Measurements from ENCODE around the gene CPLX1.
"Not testable (repeated sequence)": the region's sequence is repeated elsewhere in the genome, so short reads cannot be mapped to it uniquely, and the experiment has no call there.

The CPLX1 gene

DNA sequence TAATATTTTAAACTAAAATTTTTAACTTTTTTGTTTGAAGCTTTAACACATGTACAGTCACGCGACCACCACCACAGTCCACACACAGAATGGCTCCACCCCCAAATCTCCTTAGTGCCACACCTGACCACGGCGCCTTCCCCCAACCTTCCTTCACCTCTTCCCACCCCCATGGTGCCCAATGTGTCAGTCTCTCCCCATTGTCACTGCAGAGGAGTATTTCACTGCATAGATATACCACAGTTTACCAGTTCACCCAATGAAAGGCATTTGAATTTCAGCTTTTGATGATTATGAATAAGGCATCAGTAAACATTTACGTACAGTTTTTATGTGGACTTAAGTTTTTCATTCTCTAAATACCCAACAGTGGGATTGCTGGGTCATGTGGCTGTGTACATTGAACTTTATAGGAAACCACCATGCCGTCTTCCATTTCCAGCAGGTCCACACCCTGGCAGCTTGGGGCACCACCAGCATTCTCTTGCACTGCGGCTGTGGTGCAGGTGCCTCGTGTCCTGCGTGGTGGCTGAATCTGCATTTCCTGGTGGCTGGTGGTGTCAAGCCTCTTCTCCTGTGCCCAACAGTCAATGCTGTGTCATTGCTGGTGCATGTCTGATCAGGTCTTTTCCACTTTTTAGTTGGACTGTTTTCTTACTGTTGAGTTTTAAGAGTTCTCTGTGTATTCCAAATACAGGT is 49.0 kb downstream of the CPLX1 start:
- DNase-seq (ENCODE audit: low spot score): no peak

DNA sequence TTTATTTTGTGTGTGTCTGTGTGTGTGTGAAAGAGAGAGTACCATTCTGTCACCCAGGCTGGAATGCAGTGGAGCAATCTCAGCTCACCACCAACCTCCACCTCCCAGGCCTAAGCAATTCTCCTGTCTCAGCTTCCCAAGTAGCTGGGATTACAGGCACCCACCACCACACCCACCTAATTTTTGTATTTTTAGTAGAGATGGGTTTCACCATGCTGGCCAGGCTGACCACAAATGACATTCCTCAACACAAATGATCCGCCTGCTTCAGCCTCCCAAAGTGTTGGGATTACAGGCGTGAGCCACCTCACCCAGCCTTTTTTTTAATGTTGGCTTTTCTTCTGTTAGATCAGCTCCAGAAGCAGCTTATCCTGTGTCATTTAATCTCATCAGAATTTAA is 50.4 kb downstream of the CPLX1 start:
- DNase-seq (ENCODE audit: low spot score): not testable (repeated sequence)

DNA sequence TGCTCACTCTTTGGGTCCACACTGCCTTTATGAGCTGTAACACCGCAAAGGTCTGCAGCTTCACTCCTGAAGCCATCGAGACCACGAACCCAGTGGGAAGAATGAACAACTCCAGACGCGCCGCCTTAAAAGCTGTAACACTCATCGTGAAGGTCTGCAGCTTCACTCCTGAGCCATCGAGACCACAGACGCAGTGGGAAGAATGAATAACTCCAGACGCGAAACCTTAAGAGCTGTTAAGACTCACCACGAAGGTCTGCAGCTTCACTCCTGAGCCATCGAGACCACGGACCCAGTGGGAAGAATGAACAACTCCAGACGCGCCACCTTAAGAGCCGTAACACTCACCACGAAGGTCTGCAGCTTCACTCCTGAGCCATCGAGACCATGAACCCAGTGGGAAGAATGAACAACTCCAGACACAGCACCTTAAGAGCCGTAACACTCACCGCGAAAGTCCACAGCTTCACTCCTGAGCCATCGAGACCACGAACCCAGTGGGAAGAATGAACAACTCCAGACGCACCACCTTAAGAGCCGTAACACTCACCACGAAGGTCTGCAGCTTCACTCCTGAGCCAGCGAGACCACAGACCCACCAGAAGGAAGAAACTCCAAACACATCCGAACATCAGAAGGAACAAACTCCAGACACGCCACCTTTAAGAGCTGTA is 51.4 kb downstream of the CPLX1 start:
- DNase-seq (ENCODE audit: low spot score): not testable (repeated sequence)

DNA sequence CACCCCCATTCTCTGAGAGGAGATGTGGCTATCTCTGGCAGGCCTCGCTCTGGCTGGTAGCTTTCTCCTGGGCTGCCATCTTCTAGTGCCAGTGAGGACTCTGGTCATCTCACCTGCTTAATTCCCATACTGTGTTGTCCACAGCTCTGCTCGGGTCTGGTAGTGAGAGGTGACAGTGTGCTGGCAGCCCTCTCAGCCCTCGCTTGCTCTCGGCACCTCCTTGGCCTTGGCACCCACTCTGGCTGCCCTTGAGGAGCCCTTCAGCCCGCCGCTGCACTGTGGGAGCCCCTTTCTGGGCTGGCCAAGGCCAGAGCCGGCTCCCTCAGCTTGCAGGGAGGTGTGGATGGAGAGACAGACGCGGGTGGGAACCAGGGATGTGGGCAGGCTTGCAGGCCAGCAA is 52.7 kb downstream of the CPLX1 start:
- DNase-seq (ENCODE audit: low spot score): no peak

DNA sequence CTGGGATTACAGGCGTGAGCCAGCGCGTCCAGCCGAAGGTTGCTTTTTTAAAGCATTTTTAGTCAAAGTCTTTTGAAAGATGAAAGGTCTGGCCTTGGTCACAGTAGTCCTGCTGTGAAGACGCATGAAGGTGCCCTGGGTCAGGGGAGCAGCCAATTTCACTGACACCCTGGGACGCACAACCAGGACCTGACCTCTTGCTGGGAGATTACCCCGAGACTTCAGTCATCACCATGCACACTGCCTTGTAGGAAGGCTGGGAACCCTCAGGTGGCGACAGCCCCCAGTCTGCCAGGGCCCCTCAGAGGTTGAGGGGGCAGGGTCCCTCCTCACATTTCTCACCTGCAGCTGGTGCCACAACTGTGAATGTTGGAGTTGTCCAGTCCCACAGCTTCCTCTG is 53.2 kb downstream of the CPLX1 start:
- DNase-seq (ENCODE audit: low spot score): no peak

DNA sequence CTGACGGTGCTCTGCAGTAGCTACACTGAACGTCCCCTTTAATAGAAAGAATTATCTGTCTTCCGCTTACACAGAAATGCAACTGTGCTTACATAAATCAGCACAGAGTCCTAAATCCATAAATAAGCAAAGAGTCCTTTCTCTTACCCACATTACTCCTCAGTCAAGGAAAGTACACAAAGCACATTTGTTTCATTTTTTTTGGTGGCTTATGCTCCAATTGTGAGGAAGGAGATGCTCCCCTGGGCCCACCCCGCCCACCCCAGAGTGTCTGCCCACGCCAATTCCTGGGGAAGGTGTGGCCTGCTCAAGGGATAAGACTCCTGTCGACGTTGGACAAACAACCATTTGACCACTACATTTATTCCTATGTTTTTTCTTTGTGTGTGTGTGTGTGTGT is 53.8 kb downstream of the CPLX1 start:
- no peak for DNase-seq (ENCODE audit: low spot score)

DNA sequence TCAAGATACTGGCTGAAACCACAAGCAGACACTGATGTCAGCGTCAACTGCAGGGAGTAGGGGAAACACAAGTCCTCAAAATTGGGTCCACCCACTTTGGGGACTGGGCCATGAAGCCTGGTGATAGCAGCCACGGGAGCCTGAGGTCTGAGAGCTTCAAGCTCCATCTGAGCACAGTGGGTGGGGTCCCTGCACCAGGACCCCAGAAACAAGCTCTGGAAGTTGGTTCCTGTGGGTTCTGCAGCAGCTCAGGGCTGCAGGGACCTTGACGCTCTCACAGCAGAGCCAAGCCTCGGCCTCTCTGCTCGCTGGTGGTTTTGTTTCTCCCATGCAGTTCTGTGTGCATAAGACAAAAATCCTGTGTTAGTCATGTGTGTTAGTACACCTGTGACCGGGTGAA is 54.5 kb downstream of the CPLX1 start:
- DNase-seq (ENCODE audit: low spot score): no peak

DNA sequence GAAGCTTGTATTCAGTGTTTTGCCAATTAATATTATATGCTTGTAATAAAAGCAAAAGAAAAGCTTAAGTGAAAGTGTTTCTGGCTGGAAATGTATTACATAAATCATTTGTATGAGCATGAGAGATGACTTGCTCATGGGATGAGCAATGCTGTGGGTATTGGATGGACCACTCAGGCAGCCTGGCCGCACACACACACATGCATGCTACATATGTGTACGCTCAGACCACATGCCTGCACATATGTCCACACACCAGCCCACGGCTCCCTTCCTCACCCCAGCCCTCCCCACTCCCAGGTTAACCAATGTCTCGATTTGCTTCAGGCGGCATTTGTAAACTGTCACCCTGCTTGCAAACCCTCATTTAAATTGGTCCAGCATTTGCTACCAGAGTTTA is 55.9 kb downstream of the CPLX1 start:
- no peak for DNase-seq (ENCODE audit: low spot score)

DNA sequence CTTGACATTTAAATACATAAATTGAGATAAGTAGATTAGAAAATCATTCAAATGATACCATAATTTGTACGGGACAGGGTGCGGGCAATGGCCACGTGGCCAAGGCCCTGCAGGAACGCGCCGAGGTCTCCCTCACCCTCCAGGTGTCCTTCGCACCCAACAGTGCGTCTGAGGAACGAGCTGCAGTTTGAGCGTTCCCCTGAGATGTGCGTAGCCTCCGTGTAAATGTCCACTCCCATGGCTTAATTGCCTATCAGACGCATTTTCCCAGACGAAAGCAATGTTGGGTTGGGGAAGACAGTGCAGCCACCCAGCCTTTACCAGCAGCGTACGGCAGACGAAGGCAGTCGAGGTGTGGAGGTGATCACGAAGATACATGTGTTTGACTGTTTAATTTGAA is 56.4 kb downstream of the CPLX1 start:
- no peak for DNase-seq (ENCODE audit: low spot score)

DNA sequence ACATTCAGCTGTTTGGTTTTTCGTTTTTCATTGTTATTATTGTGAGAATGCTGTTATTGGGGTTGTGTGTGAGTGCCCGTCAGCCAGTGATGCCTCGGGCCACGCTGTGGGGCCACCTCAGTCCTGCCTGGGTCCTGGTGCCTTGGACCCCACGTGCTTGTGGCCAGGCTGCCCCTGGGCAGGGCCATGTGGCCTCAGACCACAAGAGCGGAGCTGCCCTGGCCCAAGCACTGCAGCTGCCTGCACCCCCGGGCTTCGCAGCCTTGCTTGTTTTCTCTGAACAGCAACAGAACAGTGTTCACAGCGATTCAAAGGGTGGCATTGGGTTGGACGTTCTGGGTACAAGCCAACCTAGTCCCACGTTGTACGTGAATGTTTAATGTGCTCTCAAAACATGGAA is 56.9 kb downstream of the CPLX1 start:
- no peak for DNase-seq (ENCODE audit: low spot score)

DNA sequence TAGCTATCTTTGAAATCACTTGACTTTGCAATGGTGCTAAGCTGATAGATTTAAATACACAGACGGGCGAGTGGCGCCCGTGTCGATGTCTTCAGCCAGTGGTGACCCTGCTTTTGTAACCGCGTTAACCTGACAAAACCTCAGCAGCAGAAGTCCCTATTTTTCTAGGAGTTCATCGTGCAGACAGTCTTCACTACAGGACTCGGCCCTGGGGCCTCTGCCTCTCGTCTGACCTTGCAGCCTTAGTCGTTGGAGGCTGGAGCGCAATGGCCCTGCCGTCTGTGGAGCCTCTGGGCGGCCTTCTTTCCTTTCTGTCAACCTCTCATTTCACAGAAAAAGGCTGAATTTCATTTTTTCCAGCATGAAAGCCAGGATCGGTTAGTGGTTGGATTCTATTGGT is 57.9 kb downstream of the CPLX1 start:
- DNase-seq (ENCODE audit: low spot score): no peak

DNA sequence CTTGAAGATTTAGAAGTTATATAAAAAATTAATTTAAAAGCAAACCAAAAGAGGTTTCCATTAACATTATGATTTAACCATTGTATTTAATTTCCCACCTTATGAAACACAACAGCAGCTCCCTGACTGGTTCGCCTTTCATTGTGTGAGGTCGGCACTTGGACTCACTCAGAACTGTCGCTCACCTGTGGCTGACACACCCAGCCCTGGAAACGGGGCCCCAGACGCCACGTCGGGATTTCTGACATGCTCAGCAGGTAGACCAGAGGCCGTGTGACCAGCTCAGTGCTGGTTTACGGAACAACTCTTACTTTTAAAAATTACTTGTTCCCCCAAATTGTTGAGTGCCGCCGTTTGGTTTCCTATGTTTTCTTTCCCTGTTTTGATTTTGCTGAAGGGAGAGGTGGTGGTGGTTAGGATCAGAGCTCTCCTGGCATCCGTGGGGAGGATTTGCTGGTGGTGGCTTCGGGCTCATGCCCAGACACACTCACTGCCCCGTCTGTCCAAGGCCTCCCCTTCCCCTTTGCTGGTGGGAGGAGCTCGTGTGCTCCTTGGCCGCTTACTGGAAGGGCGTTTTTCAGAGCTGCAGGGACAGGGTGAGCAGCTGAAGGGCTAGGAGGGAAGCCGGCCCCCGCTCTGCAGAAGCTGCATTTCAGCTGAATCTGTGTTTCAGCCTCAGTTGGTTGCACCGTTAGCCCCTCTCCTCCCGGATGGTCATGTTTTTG is 59.2 kb downstream of the CPLX1 start:
- DNase-seq (ENCODE audit: low spot score): no peak

DNA sequence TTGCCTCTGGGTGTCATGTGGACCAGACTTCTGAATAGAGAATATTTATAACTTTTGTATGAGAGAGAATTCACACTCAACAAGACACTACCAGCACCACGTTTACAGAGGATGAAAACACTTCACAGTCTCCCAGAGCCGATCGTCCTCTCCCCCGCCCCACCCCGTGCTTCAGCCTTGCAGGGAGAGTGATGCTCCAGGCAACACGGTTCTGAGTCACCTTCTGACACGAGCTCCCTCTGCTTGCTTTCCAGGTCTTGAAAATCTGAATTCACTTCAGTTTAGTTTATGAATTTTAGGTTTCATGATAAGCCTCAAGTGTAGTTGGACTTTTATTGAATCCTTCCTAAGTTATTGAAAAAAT is 59.8 kb downstream of the CPLX1 start:
- DNase-seq (ENCODE audit: low spot score): no peak

DNA sequence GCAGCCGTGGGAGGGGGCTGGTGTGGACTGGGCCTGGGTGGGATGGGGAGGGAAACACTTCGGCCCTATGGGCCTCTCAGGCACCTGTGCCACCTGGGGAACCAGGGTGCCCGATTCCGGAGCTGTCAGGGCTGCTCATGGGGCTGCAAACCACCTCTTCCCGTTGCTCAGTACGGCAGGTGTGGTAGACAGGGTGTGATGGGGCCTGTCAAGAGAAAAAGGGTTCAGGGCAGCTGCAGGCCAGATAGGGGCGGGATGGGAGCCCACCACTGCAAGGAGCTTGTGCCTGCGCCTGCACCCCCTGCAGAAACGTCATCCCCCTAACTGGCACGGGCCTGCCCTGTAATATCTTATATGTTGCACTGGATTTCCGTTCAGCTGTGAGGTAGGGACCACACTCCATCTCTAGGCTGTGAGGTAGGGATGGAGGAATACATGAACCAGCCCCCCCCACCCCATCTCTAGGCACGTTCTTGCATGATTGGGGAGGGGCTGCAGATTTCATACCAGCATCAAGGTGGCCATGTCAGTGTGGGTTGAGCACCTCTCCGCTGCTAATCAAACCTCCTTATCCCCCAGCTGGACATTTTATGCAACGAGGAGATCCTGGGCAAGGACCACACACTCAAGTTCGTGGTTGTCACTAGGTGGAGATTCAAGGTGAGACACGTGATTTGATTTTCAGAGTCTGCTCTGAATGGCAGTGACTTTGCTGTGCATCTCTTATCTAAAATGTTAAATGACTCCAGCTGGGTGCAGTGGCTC is 61.3 kb downstream of the CPLX1 start:
- no peak for DNase-seq (ENCODE audit: low spot score)

DNA sequence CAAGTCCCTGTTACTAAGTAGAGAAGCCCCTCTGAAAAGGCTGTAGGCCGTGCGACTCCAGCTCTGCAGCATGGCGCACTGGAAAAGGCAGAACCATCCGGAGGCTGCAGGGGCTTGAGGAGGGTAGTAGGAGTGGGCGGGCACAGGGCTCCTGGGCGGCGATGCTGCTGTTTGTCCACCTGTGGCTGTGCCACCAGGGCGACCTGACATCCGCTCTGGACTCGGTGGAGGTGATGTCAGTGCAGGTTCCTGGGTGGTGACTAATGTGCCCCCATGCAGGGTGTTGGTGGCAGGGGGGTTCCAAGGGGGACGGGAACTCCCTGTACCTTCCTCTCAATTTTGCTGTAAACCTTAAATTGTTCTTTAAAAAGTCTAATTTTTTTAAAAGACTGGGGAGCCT is 62.0 kb downstream of the CPLX1 start:
- no peak for DNase-seq (ENCODE audit: low spot score)

DNA sequence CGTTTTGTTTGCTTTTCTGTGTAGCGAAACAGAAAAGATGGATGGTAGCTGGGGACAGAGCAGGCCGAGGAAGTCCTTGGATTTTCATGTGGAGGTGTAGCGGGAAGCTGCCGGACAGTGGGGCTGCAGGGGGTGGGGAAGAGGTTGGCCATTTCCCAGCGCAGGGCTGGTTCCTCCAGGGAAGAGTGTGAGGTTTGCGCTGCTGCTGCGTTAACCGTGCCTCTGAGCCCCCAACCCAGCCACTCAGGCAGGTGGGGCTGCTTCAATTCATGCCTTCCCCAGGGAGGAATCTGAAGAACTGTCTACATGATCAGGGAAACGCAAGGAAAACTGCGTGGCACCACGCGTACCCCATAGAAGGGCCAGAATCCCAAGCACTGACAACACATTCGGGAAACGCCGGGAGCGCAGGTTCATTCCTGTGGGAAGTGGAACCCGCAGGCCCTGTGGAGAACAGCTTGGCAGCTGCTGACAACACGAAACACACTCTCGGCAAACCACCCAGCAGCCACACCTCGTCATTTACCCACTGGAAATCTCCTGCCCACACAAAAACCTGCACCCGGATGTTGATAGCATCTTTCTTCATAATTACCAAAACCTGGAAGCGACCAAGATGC is 62.6 kb downstream of the CPLX1 start:
- DNase-seq (ENCODE audit: low spot score): no peak

DNA sequence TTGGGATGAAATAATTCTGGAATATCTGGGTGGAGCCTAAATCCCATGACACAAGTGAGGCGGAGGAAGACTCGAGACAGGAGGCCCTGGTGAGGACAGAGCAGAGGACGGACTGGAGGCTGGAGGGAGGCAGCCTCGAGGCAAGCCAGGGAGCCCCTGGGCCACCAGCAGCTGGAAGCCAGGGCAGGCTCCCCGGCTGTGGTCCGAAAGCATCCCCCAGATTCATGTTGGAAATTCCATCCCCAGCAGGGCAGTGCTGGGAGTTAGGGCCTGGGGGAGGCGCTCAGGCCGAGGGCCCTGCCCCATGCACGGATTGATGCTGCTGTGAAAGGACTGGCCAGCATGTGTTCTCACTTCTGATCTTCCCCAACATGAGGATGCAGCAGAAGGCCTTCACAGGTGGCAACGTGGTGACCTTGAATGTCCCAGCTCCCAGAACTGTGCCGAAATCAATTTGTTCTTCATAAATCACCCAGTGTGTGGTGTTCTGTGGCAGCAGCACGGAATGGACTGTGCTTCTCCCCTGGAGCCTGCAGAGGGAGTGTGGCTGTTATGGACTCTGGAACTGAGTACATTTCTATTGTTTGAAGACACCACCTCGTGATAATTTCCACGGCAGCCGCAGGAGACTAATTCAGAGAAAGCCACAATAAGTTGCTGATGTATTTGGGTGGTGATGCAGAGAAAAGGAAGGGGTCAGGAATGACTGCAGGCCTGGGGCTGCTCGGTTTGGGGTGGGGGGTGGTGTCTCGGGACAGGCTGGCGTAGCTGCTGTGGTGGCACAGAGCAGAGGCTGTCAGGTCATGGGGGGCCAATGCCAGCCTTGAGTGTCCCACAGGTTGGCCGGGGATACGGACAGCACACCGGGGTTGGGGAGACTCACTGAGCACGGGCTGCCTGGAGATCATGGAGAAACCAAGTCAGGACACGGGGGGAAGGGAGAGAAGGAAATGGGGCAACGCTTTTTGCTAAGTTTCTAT is 63.4 kb downstream of the CPLX1 start:
- no peak for DNase-seq (ENCODE audit: low spot score)

DNA sequence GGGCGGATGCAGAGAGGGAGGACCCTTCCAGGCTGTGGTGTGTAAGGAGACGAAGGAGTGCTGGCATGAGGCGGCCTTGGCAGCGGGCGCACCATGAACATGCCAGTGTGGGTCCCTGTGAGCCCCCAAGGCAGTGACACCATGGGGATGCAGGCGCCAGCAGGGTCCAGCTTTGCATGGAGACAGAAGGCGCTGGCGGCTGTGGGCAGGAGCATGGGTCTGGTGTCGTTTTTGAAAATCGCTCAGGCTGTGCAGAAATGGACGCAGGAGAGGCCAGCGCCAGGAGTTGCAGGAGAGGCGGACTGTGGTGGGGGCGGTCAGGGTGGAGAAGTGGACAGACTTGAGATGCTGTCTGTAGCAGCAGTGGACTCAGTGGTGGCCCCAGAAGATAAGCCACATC is 64.2 kb downstream of the CPLX1 start:
- no peak for DNase-seq (ENCODE audit: low spot score)

DNA sequence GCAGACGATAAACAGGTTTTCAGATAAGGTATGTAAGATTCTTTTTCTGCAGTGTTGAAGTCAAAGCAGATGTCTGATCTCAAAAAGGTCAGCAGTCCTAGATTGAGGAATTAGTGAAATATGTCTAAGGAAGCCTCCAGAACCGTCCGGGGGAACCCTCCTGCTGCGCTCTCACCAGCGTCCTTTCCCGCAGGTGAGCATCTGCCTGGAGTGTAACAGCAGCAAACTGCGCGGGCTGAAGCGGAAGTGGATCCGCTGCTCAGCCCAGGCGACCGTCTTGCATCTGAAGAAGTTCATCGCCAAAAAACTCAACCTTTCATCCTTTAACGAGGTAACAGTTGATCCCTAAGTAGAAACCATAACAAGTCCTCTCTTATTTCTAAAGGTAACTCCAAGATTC is 64.8 kb downstream of the CPLX1 start:
- no peak for DNase-seq (ENCODE audit: low spot score)

DNA sequence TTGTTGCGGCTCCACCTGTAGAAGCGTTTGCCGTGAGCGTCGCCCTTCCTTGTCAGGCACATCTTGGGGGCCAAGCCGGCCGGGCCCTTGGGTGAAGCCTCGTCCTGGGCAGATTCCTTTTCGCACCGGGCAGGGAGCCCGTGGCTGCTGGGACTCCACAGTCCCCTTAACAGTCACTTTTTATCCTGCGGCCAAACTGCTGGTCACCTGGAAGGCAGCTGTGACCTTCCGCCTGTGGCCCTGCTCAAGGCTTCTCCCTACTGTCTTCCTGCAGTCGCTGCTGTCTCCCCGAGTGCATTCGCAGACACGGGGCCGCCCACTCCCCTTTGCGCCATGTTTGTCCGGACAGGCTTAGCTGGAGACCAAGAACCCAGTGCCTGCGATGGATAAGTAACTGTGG is 65.3 kb downstream of the CPLX1 start:
- DNase-seq (ENCODE audit: low spot score): no peak

DNA sequence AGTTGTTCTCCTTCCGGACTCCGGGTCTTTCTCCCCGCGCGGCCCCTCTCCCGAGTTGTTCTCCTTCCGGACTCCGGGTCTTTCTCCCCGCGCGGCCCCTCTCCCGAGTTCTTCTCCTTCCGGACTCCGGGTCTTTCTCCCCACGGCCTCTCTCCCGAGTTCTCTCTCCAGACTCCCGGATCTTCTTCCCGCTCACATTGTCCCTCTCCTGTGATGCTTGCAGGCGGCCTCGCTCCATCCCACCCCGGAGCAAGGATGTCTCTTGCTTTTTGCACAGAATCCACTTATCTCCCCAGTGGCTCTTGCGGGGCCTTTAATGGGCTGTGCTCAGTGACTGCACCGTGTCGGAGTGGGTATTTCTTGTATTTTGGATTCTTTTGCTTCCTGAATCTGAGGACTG is 66.1 kb downstream of the CPLX1 start:
- not testable (repeated sequence) for DNase-seq (ENCODE audit: low spot score)
